H1 (cell line): ENCODE results near the gene EVA1C.

Experiments used
- CEBPB ChIP-seq: IDR thresholded peaks from 2 replicates; pipeline ENCODE4 v1.6.1; 2012; ENCODE audit warnings: low read depth, low read length
- CHD1 ChIP-seq: IDR thresholded peaks from 2 replicates; pipeline ENCODE4 v1.6.1; 2012; ENCODE audit warnings: low read depth, low read length, improper control_type of control experiment
- CTCF ChIP-seq, 3 experiments: IDR thresholded peaks; 1 replicate in 2 of 3; 2 replicates in 1 of 3; pipeline versions ENCODE4 v1.5.1 to v1.6.1; 2011; ENCODE audit warnings: low read length in 3 of 3, mild to moderate bottlenecking in 3 of 3, inconsistent platforms in 2 of 3, low read depth in 1 of 3, moderate library complexity in 1 of 3; ENCODE audit not compliant: insufficient read depth in 1 of 3; ENCODE audit errors: control extremely low read depth in 1 of 3
- E2F6 ChIP-seq: IDR thresholded peaks from 2 replicates; pipeline ENCODE4 v1.6.1; 2012; ENCODE audit warnings: inconsistent platforms
- HDAC2 ChIP-seq, 2 experiments: fragments of 300-600 bp in 1 of 2; sonication (generic) in 1 of 2; IDR thresholded peaks; 2 replicates each; pipeline ENCODE4 v1.6.1; 2011 to 2012; ENCODE audit warnings: low read depth in 2 of 2, low read length in 2 of 2, mild to moderate bottlenecking in 2 of 2, moderate library complexity in 2 of 2, borderline replicate concordance in 1 of 2, inconsistent platforms in 1 of 2
- POLR2A ChIP-seq, 2 experiments: IDR thresholded peaks; 1 replicate in 1 of 2; 2 replicates in 1 of 2; pipeline ENCODE4 v1.6.1; 2011; ENCODE audit warnings: low read depth in 2 of 2, low read length in 2 of 2, mild to moderate bottlenecking in 2 of 2; ENCODE audit errors: control extremely low read depth in 1 of 2
- POLR2AphosphoS5 ChIP-seq: IDR thresholded peaks from 2 replicates; pipeline ENCODE4 v1.6.1; 2011; ENCODE audit warnings: low read depth, low read length
- POU5F1 ChIP-seq: IDR thresholded peaks from 2 replicates; pipeline ENCODE4 v1.6.1; 2011; ENCODE audit warnings: low read depth, mild to moderate bottlenecking, low read length, moderate library complexity
- SAP30 ChIP-seq: fragments of 300-600 bp; sonication (generic); IDR thresholded peaks from 2 replicates; pipeline ENCODE4 v1.7.1; 2012; ENCODE audit warnings: low read length, moderate library complexity, mild to moderate bottlenecking, inconsistent platforms; ENCODE audit not compliant: insufficient read depth, insufficient replicate concordance
- SIRT6 ChIP-seq: IDR thresholded peaks from one replicate; pipeline ENCODE4 v1.7.1; 2012; ENCODE audit warnings: low read length, inconsistent platforms
- SRF ChIP-seq: IDR thresholded peaks from 2 replicates; pipeline ENCODE4 v1.6.1; 2011; ENCODE audit warnings: mild to moderate bottlenecking, low read depth, low read length, moderate library complexity
- TAF1 ChIP-seq: IDR thresholded peaks from 2 replicates; pipeline ENCODE4 v1.6.1; 2011; ENCODE audit warnings: mild to moderate bottlenecking, low read depth, low read length
- USF2 ChIP-seq: IDR thresholded peaks from 2 replicates; pipeline ENCODE4 v1.6.1; 2011; ENCODE audit warnings: low read length, improper control_type of control experiment

GRCh38 chr21:32372755-32373154 is 39.8 kb upstream of the EVA1C start:
- TF ChIP-seq CTCF (IDR thresholded peaks at IDR 0.05; ENCODE audit: control extremely low read depth in 1 of 3, insufficient read depth in 1 of 3, low read depth in 1 of 3, low read length in 3 of 3) (no peak), POLR2A (IDR thresholded peaks at IDR 0.05; ENCODE audit: control extremely low read depth in 1 of 2, low read depth in 2 of 2, low read length in 2 of 2) (no peak), SIRT6 (no peak), USF2 (no peak), CEBPB (no peak), HDAC2 (IDR thresholded peaks at IDR 0.05; ENCODE audit: borderline replicate concordance in 1 of 2, low read depth in 2 of 2, low read length in 2 of 2) (no peak), E2F6 (no peak), POU5F1 (no peak), POLR2AphosphoS5 (no peak), TAF1 (no peak), CHD1 (no peak), SAP30 (no peak), SRF (no peak)
